ENCODE measurements around the gene BRMS1L.

- no peak for TF ChIP-seq POLR2A (IDR thresholded peaks at IDR 0.05)
- TF ChIP-seq CTCF (IDR thresholded peaks at IDR 0.05): no peak
These were observed 40.6 kb downstream of the BRMS1L start for GRCh38 chr14:35866595-35867279.

Measured in right lobe of liver (tissue), 4 donors.